HCT116 (cell line): Measurements from ENCODE around the gene RAI14. TPM values are rescaled to one million over a fixed set of nuclear protein-coding genes. Genes with fewer than 3 reads are reported as not detected.

Experiments
- ATAC-seq: fragments of 200-7000 bp; cut with Tn5 transposase; 2 replicates; pipeline ENCODE4 v1.9.1; 2020; ENCODE audit warnings: mild to moderate bottlenecking, moderate library complexity
- BruUV-seq: library from RNA; stranded (reverse); fragments of 400-500 nt; replicated peaks from 2 replicates; lab custom pipeline; 2021; lab: Mats Ljungman, UMichigan
- CTCF ChIA-PET: fragments of 300-600 bp; sonication (Branson Sonifier 250); formaldehyde crosslinking; loops from one replicate; lab custom pipeline; 2021; ENCODE audit warnings: antibody characterized with exemption; lab: Charles Lee
- POLR2A ChIA-PET: fragments of 300-600, 350-600 bp; sonication (Branson Sonifier 250); formaldehyde crosslinking; loops from one replicate; lab custom pipeline; 2021; ENCODE audit warnings: antibody characterized with exemption; lab: Charles Lee
- RAD21 ChIA-PET, 2 experiments: fragments of 300-600 bp; sonication (Branson Sonifier 250); formaldehyde crosslinking; loops; one replicate each; lab custom pipeline; 2023; ENCODE audit warnings: low total read pairs in 2 of 2; ENCODE audit not compliant: uncharacterized antibody in 2 of 2, unreplicated experiment in 2 of 2, low non-redundant PET in 1 of 2; lab: Charles Lee
- DNase-seq: peaks from one replicate; pipeline ENCODE4 v3.0.0-alpha.2; 2010; ENCODE audit warnings: low read depth, low spot score
- H2AFZ ChIP-seq: fragments of 200-600 bp; shearing (Covaris generic), sonication (generic); 2 replicates; pipeline ENCODE4 v1.6.1; 2017; ENCODE audit warnings: low read depth, mixed run types, mixed read lengths, antibody characterized with exemption, low read length; ENCODE audit not compliant: poor library complexity, severe bottlenecking
- H3K27ac ChIP-seq: 2 replicates; pipeline ENCODE4 v1.5.1; 2012; ENCODE audit warnings: low read depth, low read length
- H3K27me3 ChIP-seq: fragments of 200-600 bp; sonication (generic); 2 replicates; pipeline ENCODE4 v1.6.1; 2016; ENCODE audit warnings: mixed run types, low read length, mixed read lengths; ENCODE audit not compliant: insufficient read depth
- H3K36me3 ChIP-seq, 2 experiments: fragments of 200-500 bp in 1 of 2; fragments of 200-600 bp in 1 of 2; sonication (Bioruptor generic) in 1 of 2; sonication (generic) in 1 of 2; 2 replicates each; pipeline versions ENCODE4 v1.5.1 to v1.6.1; 2014 to 2016; ENCODE audit warnings: low read length in 2 of 2, inconsistent platforms in 1 of 2, mixed read lengths in 1 of 2, mixed run types in 1 of 2; ENCODE audit not compliant: insufficient read depth in 2 of 2, control insufficient read depth in 1 of 2
- H3K4me1 ChIP-seq, 2 experiments: fragments of 200-600 bp in 1 of 2; sonication (generic) in 1 of 2; 2 replicates each; pipeline versions ENCODE4 v1.5.1 to v1.6.1; 2012 to 2017; ENCODE audit warnings: low read length in 2 of 2, inconsistent platforms in 1 of 2, mild to moderate bottlenecking in 1 of 2, mixed read lengths in 1 of 2, mixed run types in 1 of 2, moderate library complexity in 1 of 2; ENCODE audit not compliant: insufficient read depth in 2 of 2, control insufficient read depth in 1 of 2
- H3K4me2 ChIP-seq: fragments of 200-600 bp; sonication (generic); 2 replicates; pipeline ENCODE4 v1.6.1; 2017; ENCODE audit warnings: mixed run types, low read length, mixed read lengths
- H3K4me3 ChIP-seq, 2 experiments: fragments of 200-600 bp in 1 of 2; sonication (generic) in 1 of 2; replicated peaks in 1 of 2; 2 replicates each; pipeline ENCODE4 v1.5.1; 2011 to 2016; ENCODE audit warnings: low read length in 2 of 2, control low read depth in 1 of 2, low read depth in 1 of 2, mild to moderate bottlenecking in 1 of 2, mixed read lengths in 1 of 2, mixed run types in 1 of 2
- H3K79me2 ChIP-seq: fragments of 200-600 bp; sonication (generic); 2 replicates; pipeline ENCODE4 v1.6.1; 2017; ENCODE audit warnings: mild to moderate bottlenecking, mixed run types, low read length, moderate library complexity, mixed read lengths; ENCODE audit not compliant: insufficient read depth
- H3K9ac ChIP-seq: fragments of 200-600 bp; sonication (generic); 2 replicates; pipeline ENCODE4 v1.6.1; 2016; ENCODE audit warnings: low read length, mixed read lengths
- H3K9me2 ChIP-seq: fragments of 200-600 bp; sonication (generic), shearing (Covaris generic); 2 replicates; pipeline ENCODE4 v1.6.1; 2017; ENCODE audit warnings: mixed run types, mild to moderate bottlenecking, moderate library complexity; ENCODE audit not compliant: insufficient read depth
- H3K9me3 ChIP-seq, 2 experiments: fragments of 200-500 bp in 1 of 2; fragments of 200-600 bp in 1 of 2; sonication (Bioruptor generic) in 1 of 2; sonication (generic) in 1 of 2; 2 replicates each; pipeline ENCODE4 v1.6.1; 2014 to 2017; ENCODE audit warnings: low read length in 2 of 2, mixed read lengths in 2 of 2, inconsistent platforms in 1 of 2, low read depth in 1 of 2, mild to moderate bottlenecking in 1 of 2, mixed run types in 1 of 2, moderate library complexity in 1 of 2; ENCODE audit not compliant: control insufficient read depth in 1 of 2, insufficient read depth in 1 of 2
- H4K20me1 ChIP-seq: fragments of 200-600 bp; sonication (generic), shearing (Covaris generic); 2 replicates; pipeline ENCODE4 v1.6.1; 2017; ENCODE audit warnings: mixed run types, mild to moderate bottlenecking, moderate library complexity; ENCODE audit not compliant: insufficient read depth
- ATF3 ChIP-seq: IDR thresholded peaks from 2 replicates; pipeline ENCODE4 v1.6.1; 2012
- CEBPB ChIP-seq: IDR thresholded peaks from 2 replicates; pipeline ENCODE4 v1.6.1; 2012; ENCODE audit warnings: low read depth
- CTCF ChIP-seq, 3 experiments: fragments of 200-600 bp in 1 of 3; sonication (generic) in 1 of 3; IDR thresholded peaks in 2 of 3; conservative IDR thresholded peaks in 1 of 3; 2 replicates each; pipeline ENCODE4 v1.5.1; 2012 to 2017; ENCODE audit warnings: low read depth in 2 of 3, low read length in 2 of 3, antibody characterized with exemption in 1 of 3, borderline replicate concordance in 1 of 3, control low read depth in 1 of 3, mild to moderate bottlenecking in 1 of 3, mixed read lengths in 1 of 3, mixed run types in 1 of 3, moderate library complexity in 1 of 3; ENCODE audit not compliant: insufficient read depth in 1 of 3
- EZH2phosphoT487 ChIP-seq: fragments of 200-600 bp; IDR thresholded peaks from 2 replicates; pipeline ENCODE4 v1.6.1; 2018; ENCODE audit warnings: antibody characterized with exemption, borderline replicate concordance
- MAX ChIP-seq: IDR thresholded peaks from 2 replicates; pipeline ENCODE4 v1.6.1; 2012
- POLR2A ChIP-seq: IDR thresholded peaks from 2 replicates; pipeline ENCODE4 v1.7.0; 2011; ENCODE audit warnings: borderline replicate concordance; ENCODE audit not compliant: insufficient read depth, insufficient read length; ENCODE audit errors: extremely low read depth
- SIN3A ChIP-seq: IDR thresholded peaks from 2 replicates; pipeline ENCODE4 v1.6.1; 2012; ENCODE audit warnings: low read depth
- SP1 ChIP-seq: IDR thresholded peaks from 2 replicates; pipeline ENCODE4 v1.6.1; 2012; ENCODE audit warnings: low read depth
- YY1 ChIP-seq: IDR thresholded peaks from 2 replicates; pipeline ENCODE4 v1.6.1; 2011; ENCODE audit warnings: low read length, low read depth, moderate library complexity, mild to moderate bottlenecking; ENCODE audit not compliant: insufficient replicate concordance; ENCODE audit errors: extremely low read depth
- ZBTB33 ChIP-seq: IDR thresholded peaks from 2 replicates; pipeline ENCODE4 v1.6.1; 2011; ENCODE audit warnings: mild to moderate bottlenecking, low read length, moderate library complexity; ENCODE audit not compliant: insufficient replicate concordance; ENCODE audit errors: extremely low read depth
- ZNF274 ChIP-seq: fragments of 200-500 bp; sonication (Bioruptor generic); IDR thresholded peaks from 2 replicates; pipeline ENCODE4 v1.6.1; 2014; ENCODE audit warnings: mild to moderate bottlenecking, low read depth, low read length, inconsistent platforms
- intact Hi-C: fragments of 100-400 bp; cut with micrococcal nuclease; formaldehyde crosslinking; loops from 2 replicates; pipeline ENCODE4 v1.10.0; 2022
- total RNA-seq: library from RNA; stranded (reverse); gene quantifications from one replicate; pipeline ENCODE4 v1.2.1, GENCODE V29; 2021; ENCODE audit not compliant: unreplicated experiment

Gene RAI14
- total RNA-seq, 1 experiment from 2014 or later: 47.9 TPM

GRCh38 chr5:34657274-34657921 is 1.3 kb downstream of the RAI14 start:
- Histone ChIP-seq H3K79me2 (peaks cover 56% of the 10 kb centered on the region), H3K27ac (peak overlapping the region; percentile 78; the same call in 1 of the 2 replicates), H2AFZ (no peak overlapping the region), H4K20me1 (no peaks in the 10 kb centered on the region), H3K4me3 (peak overlapping the region; percentile 74 to 89), H3K9me3 (no peaks in the 10 kb centered on the region), H3K9me2 (no peaks in the 10 kb centered on the region), H3K4me2 (peak overlapping the region; percentile 94), H3K9ac (peak overlapping the region; percentile 89), H3K36me3 (peaks cover 0 to 12% of the 10 kb centered on the region in 2 experiments; a peak in 1 of 4 replicates)
- no TSS peak for BruUV-seq
- no peak for DNase-seq
- RAD21 ChIA-PET: no interaction called here
- no peak for ATAC-seq
- CTCF ChIA-PET: no interaction called here
- intact Hi-C loops: loop anchor here (10.0 kb wide), 1 partner anchor 237 kb away; no protein-coding TSS in a partner anchor
- no peak for TF ChIP-seq CEBPB
- no peak for TF ChIP-seq SIN3A
- TF ChIP-seq ZNF274: no peak
- no peak for TF ChIP-seq POLR2A
- TF ChIP-seq YY1: no peak
- TF ChIP-seq ZBTB33: no peak
- no peak for TF ChIP-seq MAX
- no peak for TF ChIP-seq ATF3
- no peak for TF ChIP-seq CTCF (IDR thresholded peaks at IDR 0.05 in 2 of 3, conservative IDR thresholded peaks at IDR 0.05 in 1 of 3; ENCODE audit: borderline replicate concordance in 1 of 3, insufficient read depth in 1 of 3, low read depth in 2 of 3, low read length in 2 of 3)
- TF ChIP-seq SP1: no peak
- TF ChIP-seq EZH2phosphoT487: no peak
- TF ChIP-seq, all 23 proteins: peak for 0
- no peaks in the 10 kb centered on the region for H3K27me3 ChIP-seq
- peaks cover 13 to 24% of the 10 kb centered on the region in 2 experiments for H3K4me1 ChIP-seq
- POLR2A ChIA-PET: no interaction called here
